Measurements from ENCODE around the gene AGTR1. TPM values are rescaled to one million over a fixed set of nuclear protein-coding genes. Genes with fewer than 3 reads are reported as not detected.

AGTR1 gene
- total and polyA plus RNA-seq, 2 of the 13 experiments (the other 11 are each of a cell fraction or from before 2014, with no cell fraction given), result 0.64 to 1.5 TPM

GRCh38 chr3:148709560-148710253 lies 12.0 kb downstream of the AGTR1 start (continued):
- TF ChIP-seq, protein P1, sequence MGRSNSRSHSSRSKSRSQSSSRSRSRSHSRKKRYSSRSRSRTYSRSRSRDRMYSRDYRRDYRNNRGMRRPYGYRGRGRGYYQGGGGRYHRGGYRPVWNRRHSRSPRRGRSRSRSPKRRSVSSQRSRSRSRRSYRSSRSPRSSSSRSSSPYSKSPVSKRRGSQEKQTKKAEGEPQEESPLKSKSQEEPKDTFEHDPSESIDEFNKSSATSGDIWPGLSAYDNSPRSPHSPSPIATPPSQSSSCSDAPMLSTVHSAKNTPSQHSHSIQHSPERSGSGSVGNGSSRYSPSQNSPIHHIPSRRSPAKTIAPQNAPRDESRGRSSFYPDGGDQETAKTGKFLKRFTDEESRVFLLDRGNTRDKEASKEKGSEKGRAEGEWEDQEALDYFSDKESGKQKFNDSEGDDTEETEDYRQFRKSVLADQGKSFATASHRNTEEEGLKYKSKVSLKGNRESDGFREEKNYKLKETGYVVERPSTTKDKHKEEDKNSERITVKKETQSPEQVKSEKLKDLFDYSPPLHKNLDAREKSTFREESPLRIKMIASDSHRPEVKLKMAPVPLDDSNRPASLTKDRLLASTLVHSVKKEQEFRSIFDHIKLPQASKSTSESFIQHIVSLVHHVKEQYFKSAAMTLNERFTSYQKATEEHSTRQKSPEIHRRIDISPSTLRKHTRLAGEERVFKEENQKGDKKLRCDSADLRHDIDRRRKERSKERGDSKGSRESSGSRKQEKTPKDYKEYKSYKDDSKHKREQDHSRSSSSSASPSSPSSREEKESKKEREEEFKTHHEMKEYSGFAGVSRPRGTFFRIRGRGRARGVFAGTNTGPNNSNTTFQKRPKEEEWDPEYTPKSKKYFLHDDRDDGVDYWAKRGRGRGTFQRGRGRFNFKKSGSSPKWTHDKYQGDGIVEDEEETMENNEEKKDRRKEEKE (IDR thresholded peaks at IDR 0.05), result no peak
- TF ChIP-seq HNRNPUL1 (IDR thresholded peaks at IDR 0.05; ENCODE audit: low read depth, low read length), result no peak
- no peak for TF ChIP-seq PATZ1 (CRISPR knock-in tag; IDR thresholded peaks at IDR 0.05)
- TF ChIP-seq, protein P2, sequence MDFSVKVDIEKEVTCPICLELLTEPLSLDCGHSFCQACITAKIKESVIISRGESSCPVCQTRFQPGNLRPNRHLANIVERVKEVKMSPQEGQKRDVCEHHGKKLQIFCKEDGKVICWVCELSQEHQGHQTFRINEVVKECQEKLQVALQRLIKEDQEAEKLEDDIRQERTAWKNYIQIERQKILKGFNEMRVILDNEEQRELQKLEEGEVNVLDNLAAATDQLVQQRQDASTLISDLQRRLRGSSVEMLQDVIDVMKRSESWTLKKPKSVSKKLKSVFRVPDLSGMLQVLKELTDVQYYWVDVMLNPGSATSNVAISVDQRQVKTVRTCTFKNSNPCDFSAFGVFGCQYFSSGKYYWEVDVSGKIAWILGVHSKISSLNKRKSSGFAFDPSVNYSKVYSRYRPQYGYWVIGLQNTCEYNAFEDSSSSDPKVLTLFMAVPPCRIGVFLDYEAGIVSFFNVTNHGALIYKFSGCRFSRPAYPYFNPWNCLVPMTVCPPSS (IDR thresholded peaks at IDR 0.05), result no peak
- TF ChIP-seq NR2F2 (IDR thresholded peaks at IDR 0.05; ENCODE audit: borderline replicate concordance, low read depth), result peak; percentile 85
- TF ChIP-seq ZNF577 (CRISPR knock-in tag; IDR thresholded peaks at IDR 0.05; ENCODE audit: borderline replicate concordance, low read depth), result no peak
- no peak for TF ChIP-seq SRSF4 (IDR thresholded peaks at IDR 0.05; ENCODE audit: low read depth, low read length, poor library complexity, severe bottlenecking)
- no peak for TF ChIP-seq ZFP36L2 (CRISPR knock-in tag; IDR thresholded peaks at IDR 0.05)
- no peak for TF ChIP-seq ZBTB20 (CRISPR knock-in tag; IDR thresholded peaks at IDR 0.05; ENCODE audit: borderline replicate concordance, low read depth)
- no peak for TF ChIP-seq ATF2 (CRISPR knock-in tag; IDR thresholded peaks at IDR 0.05)
- peak; percentile 86 for TF ChIP-seq KDM6A (CRISPR knock-in tag; IDR thresholded peaks at IDR 0.05; ENCODE audit: low read depth)
- TF ChIP-seq ZNF746 (CRISPR knock-in tag; IDR thresholded peaks at IDR 0.05), result no peak
- TF ChIP-seq REL (CRISPR knock-in tag; conservative IDR thresholded peaks at IDR 0.05), result no peak
- TF ChIP-seq ZNF546 (CRISPR knock-in tag; conservative IDR thresholded peaks at IDR 0.05), result no peak
- TF ChIP-seq, protein P3, sequence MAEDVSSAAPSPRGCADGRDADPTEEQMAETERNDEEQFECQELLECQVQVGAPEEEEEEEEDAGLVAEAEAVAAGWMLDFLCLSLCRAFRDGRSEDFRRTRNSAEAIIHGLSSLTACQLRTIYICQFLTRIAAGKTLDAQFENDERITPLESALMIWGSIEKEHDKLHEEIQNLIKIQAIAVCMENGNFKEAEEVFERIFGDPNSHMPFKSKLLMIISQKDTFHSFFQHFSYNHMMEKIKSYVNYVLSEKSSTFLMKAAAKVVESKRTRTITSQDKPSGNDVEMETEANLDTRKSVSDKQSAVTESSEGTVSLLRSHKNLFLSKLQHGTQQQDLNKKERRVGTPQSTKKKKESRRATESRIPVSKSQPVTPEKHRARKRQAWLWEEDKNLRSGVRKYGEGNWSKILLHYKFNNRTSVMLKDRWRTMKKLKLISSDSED (CRISPR knock-in tag; IDR thresholded peaks at IDR 0.05), result no peak
- TF ChIP-seq BORCS8-MEF2B (CRISPR knock-in tag; IDR thresholded peaks at IDR 0.05), result no peak
- TF ChIP-seq, protein P4, sequence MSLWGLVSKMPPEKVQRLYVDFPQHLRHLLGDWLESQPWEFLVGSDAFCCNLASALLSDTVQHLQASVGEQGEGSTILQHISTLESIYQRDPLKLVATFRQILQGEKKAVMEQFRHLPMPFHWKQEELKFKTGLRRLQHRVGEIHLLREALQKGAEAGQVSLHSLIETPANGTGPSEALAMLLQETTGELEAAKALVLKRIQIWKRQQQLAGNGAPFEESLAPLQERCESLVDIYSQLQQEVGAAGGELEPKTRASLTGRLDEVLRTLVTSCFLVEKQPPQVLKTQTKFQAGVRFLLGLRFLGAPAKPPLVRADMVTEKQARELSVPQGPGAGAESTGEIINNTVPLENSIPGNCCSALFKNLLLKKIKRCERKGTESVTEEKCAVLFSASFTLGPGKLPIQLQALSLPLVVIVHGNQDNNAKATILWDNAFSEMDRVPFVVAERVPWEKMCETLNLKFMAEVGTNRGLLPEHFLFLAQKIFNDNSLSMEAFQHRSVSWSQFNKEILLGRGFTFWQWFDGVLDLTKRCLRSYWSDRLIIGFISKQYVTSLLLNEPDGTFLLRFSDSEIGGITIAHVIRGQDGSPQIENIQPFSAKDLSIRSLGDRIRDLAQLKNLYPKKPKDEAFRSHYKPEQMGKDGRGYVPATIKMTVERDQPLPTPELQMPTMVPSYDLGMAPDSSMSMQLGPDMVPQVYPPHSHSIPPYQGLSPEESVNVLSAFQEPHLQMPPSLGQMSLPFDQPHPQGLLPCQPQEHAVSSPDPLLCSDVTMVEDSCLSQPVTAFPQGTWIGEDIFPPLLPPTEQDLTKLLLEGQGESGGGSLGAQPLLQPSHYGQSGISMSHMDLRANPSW (CRISPR knock-in tag; IDR thresholded peaks at IDR 0.05; ENCODE audit: borderline replicate concordance), result no peak
- TF ChIP-seq ZSCAN12 (CRISPR knock-in tag; IDR thresholded peaks at IDR 0.05), result no peak
